Gastroesophageal sphincter (tissue), 3 donors: ENCODE measurements around the gene MMP25.

Source experiments
- EP300 ChIP-seq: sonication (generic); formaldehyde crosslinking; IDR thresholded peaks from one replicate; pipeline ENCODE4 v1.6.1; 2017; ENCODE audit warnings: antibody characterized with exemption, mild to moderate bottlenecking
- POLR2A ChIP-seq, 2 donors: fragments of 450-650 bp; IDR thresholded peaks; one replicate each; pipeline ENCODE4 v1.6.1; 2017; ENCODE audit warnings: antibody characterized with exemption in 2 of 2, mild to moderate bottlenecking in 2 of 2, moderate library complexity in 1 of 2
- TF ChIP-seq, protein P1 (sequence below), 4 experiments: fragments of 200-600 bp in 2 of 4; fragments of 450-650 bp in 2 of 4; sonication (generic) in 1 of 4; IDR thresholded peaks; one replicate each; pipeline ENCODE4 v1.5.1; 2017 to 2019; ENCODE audit warnings: antibody characterized with exemption in 4 of 4, mild to moderate bottlenecking in 2 of 4, moderate library complexity in 2 of 4

DNA sequence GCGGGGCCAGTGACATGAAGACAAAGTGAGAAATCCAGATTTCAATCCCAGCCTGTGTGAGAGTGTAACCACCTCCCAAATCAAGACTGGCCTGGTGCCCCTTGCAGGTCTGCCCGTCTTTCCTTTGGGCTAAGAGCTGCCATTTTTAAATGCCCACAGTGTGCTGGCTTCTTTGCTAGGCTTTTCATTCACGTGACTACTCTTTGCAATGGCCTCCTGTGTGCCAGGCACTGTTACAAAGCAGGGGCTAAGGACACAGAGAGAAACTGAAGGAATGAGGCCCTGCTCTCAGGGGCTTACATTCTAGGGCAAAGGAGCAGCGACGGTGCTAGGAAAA, 53.0 kb downstream of the MMP25 start:
- TF ChIP-seq, protein P1, sequence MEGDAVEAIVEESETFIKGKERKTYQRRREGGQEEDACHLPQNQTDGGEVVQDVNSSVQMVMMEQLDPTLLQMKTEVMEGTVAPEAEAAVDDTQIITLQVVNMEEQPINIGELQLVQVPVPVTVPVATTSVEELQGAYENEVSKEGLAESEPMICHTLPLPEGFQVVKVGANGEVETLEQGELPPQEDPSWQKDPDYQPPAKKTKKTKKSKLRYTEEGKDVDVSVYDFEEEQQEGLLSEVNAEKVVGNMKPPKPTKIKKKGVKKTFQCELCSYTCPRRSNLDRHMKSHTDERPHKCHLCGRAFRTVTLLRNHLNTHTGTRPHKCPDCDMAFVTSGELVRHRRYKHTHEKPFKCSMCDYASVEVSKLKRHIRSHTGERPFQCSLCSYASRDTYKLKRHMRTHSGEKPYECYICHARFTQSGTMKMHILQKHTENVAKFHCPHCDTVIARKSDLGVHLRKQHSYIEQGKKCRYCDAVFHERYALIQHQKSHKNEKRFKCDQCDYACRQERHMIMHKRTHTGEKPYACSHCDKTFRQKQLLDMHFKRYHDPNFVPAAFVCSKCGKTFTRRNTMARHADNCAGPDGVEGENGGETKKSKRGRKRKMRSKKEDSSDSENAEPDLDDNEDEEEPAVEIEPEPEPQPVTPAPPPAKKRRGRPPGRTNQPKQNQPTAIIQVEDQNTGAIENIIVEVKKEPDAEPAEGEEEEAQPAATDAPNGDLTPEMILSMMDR (IDR thresholded peaks at IDR 0.05): no peak
- TF ChIP-seq EP300 (no peak), POLR2A (IDR thresholded peaks at IDR 0.05) (no peak)
